Kidney epithelial cell (primary cell): ENCODE results near the gene FAM20C. TPM values are rescaled to one million over a fixed set of nuclear protein-coding genes. Genes with fewer than 3 reads are reported as not detected.
A peak's percentile ranks its signal among the peaks of the same experiment; 100 is the strongest.

Source experiments
- DNase-seq: peaks from one replicate; pipeline ENCODE4 v3.0.0-alpha.2; 2010; ENCODE audit warnings: low read depth
- H3K27me3 ChIP-seq: 2 replicates; pipeline ENCODE4 v1.6.0; 2011; ENCODE audit warnings: low read length; ENCODE audit not compliant: control insufficient read depth, insufficient read depth
- H3K36me3 ChIP-seq: 2 replicates; pipeline ENCODE4 v1.5.1; 2011; ENCODE audit warnings: low read length; ENCODE audit not compliant: control insufficient read depth, insufficient read depth
- H3K4me3 ChIP-seq: 2 replicates; pipeline ENCODE4 v1.5.1; 2011; ENCODE audit warnings: low read depth, mild to moderate bottlenecking, control low read depth, low read length
- CTCF ChIP-seq: IDR thresholded peaks from 2 replicates; pipeline ENCODE4 v1.5.1; 2011; ENCODE audit warnings: mild to moderate bottlenecking, moderate library complexity, low read length, control low read depth, inconsistent platforms; ENCODE audit not compliant: insufficient read depth, poor library complexity, severe bottlenecking
- total RNA-seq: library from RNA; depleted of rRNA; stranded (reverse); fragments of >200 nt; gene quantifications from 2 replicates; pipeline ENCODE4 v1.2.3, GENCODE V29; 2015

The FAM20C gene
- 39.1 and 43.3 TPM in 2 replicates for total RNA-seq

GRCh38 chr7:191981-192649 is at the start of gene FAM20C:
Gene FAM20C (plus strand): TSS chr7:192571. CDS start chr7:193200, 629 bp downstream.
- Histone ChIP-seq H3K4me3 (peak within 1 kb of the TSS; percentile 59), H3K27me3 (no peaks in the 10 kb centered on the region), H3K36me3 (peaks cover 1% of the 10 kb centered on the region)
- TF ChIP-seq CTCF: no peak
- peak; percentile 42 for DNase-seq

- no peaks in the 10 kb centered on the region for H3K27me3 ChIP-seq
- no peak for DNase-seq
- TF ChIP-seq CTCF: no peak
- no peaks in the 10 kb centered on the region for H3K36me3 ChIP-seq
- H3K4me3 ChIP-seq: no peak overlapping the region
Measured at GRCh38 chr7:143145-143751, 49.1 kb upstream of the FAM20C start.

GRCh38 chr7:143811-144453 is 48.4 kb upstream of the FAM20C start:
- no peak overlapping the region for H3K4me3 ChIP-seq
- H3K36me3 ChIP-seq: no peaks in the 10 kb centered on the region
- no peak for DNase-seq
- TF ChIP-seq CTCF: no peak
- H3K27me3 ChIP-seq: no peaks in the 10 kb centered on the region

GRCh38 chr7:144454-144826 is 47.9 kb upstream of the FAM20C start:
- TF ChIP-seq CTCF: no peak
- Histone ChIP-seq H3K4me3 (no peak overlapping the region), H3K27me3 (no peaks in the 10 kb centered on the region), H3K36me3 (no peaks in the 10 kb centered on the region)
- DNase-seq: no peak

- Histone ChIP-seq H3K27me3 (no peaks in the 10 kb centered on the region), H3K4me3 (no peak overlapping the region), H3K36me3 (no peaks in the 10 kb centered on the region)
- TF ChIP-seq CTCF: no peak
- DNase-seq: no peak
Measured at GRCh38 chr7:145863-146262, 46.5 kb upstream of the FAM20C start.
